Astrocyte (in vitro differentiated cells and primary cell): ENCODE measurements around the gene RBM47. TPM values are rescaled to one million over a fixed set of nuclear protein-coding genes. Genes with fewer than 3 reads are reported as not detected.

Source experiments
- DNase-seq: peaks from one replicate; pipeline ENCODE4 v3.0.0-alpha.2; 2010; ENCODE audit warnings: low read depth
- FAIRE-seq: peaks from 2 replicates; lab custom pipeline; 2011; peaks lifted over from hg19 to GRCh38; lab: Jason Lieb, UNC
- H2AFZ ChIP-seq: 2 replicates; pipeline ENCODE4 v1.6.0; 2012; ENCODE audit warnings: low read depth, low read length, inconsistent platforms
- H3K27ac ChIP-seq: 2 replicates; pipeline ENCODE4 v1.5.1; 2011; ENCODE audit warnings: low read depth, low read length, inconsistent platforms
- H3K27me3 ChIP-seq: 2 replicates; pipeline ENCODE4 v1.6.0; 2011; ENCODE audit warnings: low read length, inconsistent platforms; ENCODE audit not compliant: insufficient read depth
- H3K36me3 ChIP-seq: 2 replicates; pipeline ENCODE4 v1.5.1; 2011; ENCODE audit warnings: low read length, inconsistent platforms; ENCODE audit not compliant: insufficient read depth
- H3K4me1 ChIP-seq: 2 replicates; pipeline ENCODE4 v1.5.1; 2011; ENCODE audit warnings: low read length, inconsistent platforms; ENCODE audit not compliant: insufficient read depth
- H3K4me2 ChIP-seq: 2 replicates; pipeline ENCODE4 v1.6.0; 2012; ENCODE audit warnings: low read length, inconsistent platforms
- H3K4me3 ChIP-seq: 2 replicates; pipeline ENCODE4 v1.5.1; 2011; ENCODE audit warnings: low read depth, mild to moderate bottlenecking, low read length, inconsistent platforms; ENCODE audit not compliant: insufficient read depth
- H3K79me2 ChIP-seq: 2 replicates; pipeline ENCODE4 v1.6.0; 2012; ENCODE audit warnings: mild to moderate bottlenecking, low read length, inconsistent platforms; ENCODE audit not compliant: insufficient read depth
- H3K9ac ChIP-seq: 2 replicates; pipeline ENCODE4 v1.6.0; 2012; ENCODE audit warnings: mild to moderate bottlenecking, low read length, inconsistent platforms
- H3K9me3 ChIP-seq: 2 replicates; pipeline ENCODE4 v1.5.1; 2012; ENCODE audit warnings: low read depth, mild to moderate bottlenecking, low read length, inconsistent platforms; ENCODE audit not compliant: insufficient read depth
- H4K20me1 ChIP-seq: 2 replicates; pipeline ENCODE4 v1.6.0; 2012; ENCODE audit warnings: low read length, inconsistent platforms; ENCODE audit not compliant: insufficient read depth
- H3K27ac Mint-ChIP-seq: one replicate; pipeline ENCODE4 v1.8.0; 2021; ENCODE audit warnings: mild to moderate bottlenecking, mixed read lengths; ENCODE audit not compliant: unreplicated experiment
- H3K27me3 Mint-ChIP-seq: one replicate; pipeline ENCODE4 v1.8.0; 2021; ENCODE audit warnings: low read depth, mixed read lengths; ENCODE audit not compliant: unreplicated experiment
- H3K36me3 Mint-ChIP-seq: one replicate; pipeline ENCODE4 v1.8.0; 2021; ENCODE audit warnings: low read depth, mixed read lengths; ENCODE audit not compliant: unreplicated experiment
- H3K4me1 Mint-ChIP-seq: one replicate; pipeline ENCODE4 v1.8.0; 2021; ENCODE audit warnings: low read depth, mixed read lengths; ENCODE audit not compliant: unreplicated experiment
- H3K4me3 Mint-ChIP-seq: one replicate; pipeline ENCODE4 v1.8.0; 2021; ENCODE audit warnings: mild to moderate bottlenecking, moderate library complexity, mixed read lengths; ENCODE audit not compliant: unreplicated experiment
- H3K9me3 Mint-ChIP-seq: one replicate; pipeline ENCODE4 v1.8.0; 2021; ENCODE audit warnings: mild to moderate bottlenecking, mixed read lengths; ENCODE audit not compliant: unreplicated experiment
- CTCF ChIP-seq: IDR thresholded peaks from 2 replicates; pipeline ENCODE4 v1.5.1; 2011; ENCODE audit warnings: low read depth, mild to moderate bottlenecking, inconsistent platforms, low read length, moderate library complexity; ENCODE audit not compliant: insufficient read depth
- EZH2 ChIP-seq: IDR thresholded peaks from 2 replicates; pipeline ENCODE4 v1.6.1; 2012; ENCODE audit warnings: mild to moderate bottlenecking, low read length, inconsistent platforms; ENCODE audit not compliant: insufficient read depth
- total RNA-seq: library from RNA; stranded (reverse); gene quantifications from 2 replicates; pipeline ENCODE4 v1.2.1, GENCODE V29; 2021

RBM47 gene
- total RNA-seq, 1 donor from 2014 or later = 2.9 TPM

DNA sequence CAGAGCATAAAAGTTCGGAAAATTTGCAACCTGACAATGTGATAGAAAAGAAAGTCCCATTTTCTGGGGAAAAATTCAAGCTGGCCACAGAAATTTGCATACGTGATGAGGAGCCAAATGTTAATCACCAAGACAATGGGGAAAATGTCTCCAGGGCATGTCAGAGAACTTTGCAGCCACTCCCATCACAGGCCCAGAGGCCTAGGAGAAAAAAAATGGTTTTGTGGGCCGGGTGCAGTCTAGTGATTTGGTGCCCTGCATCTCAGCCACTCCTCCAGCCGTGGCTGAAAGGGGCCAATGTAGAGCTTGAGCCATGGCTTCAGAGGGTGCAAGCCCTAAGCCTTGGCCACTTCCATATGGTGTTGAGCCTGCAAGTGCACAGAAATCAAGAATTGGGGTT is 223.3 kb downstream of the RBM47 start:
- no peak for FAIRE-seq
- Histone ChIP-seq H2AFZ (no peak overlapping the region), H3K9ac (no peak overlapping the region), H3K79me2 (no peaks in the 10 kb centered on the region), H4K20me1 (no peaks in the 10 kb centered on the region), H3K27me3 (no peaks in the 10 kb centered on the region), H3K9me3 (no peaks in the 10 kb centered on the region), H3K4me1 (no peaks in the 10 kb centered on the region), H3K27ac (no peak overlapping the region), H3K4me2 (no peak overlapping the region), H3K4me3 (no peak overlapping the region), H3K36me3 (no peaks in the 10 kb centered on the region)
- H3K36me3 Mint-ChIP-seq = no peaks in the 10 kb centered on the region
- H3K9me3 Mint-ChIP-seq = peaks cover 8% of the 10 kb centered on the region
- H3K27ac Mint-ChIP-seq = no peak overlapping the region
- no peak for DNase-seq
- no peaks in the 10 kb centered on the region for H3K27me3 Mint-ChIP-seq
- H3K4me3 Mint-ChIP-seq = no peak overlapping the region
- TF ChIP-seq EZH2 (no peak), CTCF (no peak)
- peaks cover 6% of the 10 kb centered on the region for H3K4me1 Mint-ChIP-seq

GRCh38 chr4:40405193-40405592 is 224.5 kb downstream of the RBM47 start:
- no peak overlapping the region for H3K27ac Mint-ChIP-seq
- no peak for FAIRE-seq
- TF ChIP-seq EZH2 (no peak), CTCF (no peak)

DNA sequence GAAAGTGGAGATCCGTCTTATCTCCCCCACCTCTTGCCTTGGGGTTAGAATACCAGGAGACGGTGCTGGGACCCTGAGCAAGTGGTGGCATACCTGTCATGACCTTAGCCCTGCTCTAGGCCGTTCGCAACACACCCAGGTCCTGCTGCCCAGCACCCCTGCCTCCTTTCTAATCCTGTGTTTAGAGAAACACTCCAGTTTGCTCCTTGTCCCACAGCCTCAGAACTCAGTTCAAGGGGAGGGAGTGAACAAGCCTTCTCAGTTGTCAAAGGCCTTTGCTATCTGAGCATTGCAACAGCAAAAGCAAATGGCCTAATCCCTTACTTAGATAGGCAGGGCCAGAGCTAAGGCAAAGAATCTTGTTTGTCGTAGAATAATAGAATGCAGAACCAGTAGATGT is 226.6 kb downstream of the RBM47 start:
- H3K4me1 ChIP-seq = no peaks in the 10 kb centered on the region
- Mint-ChIP-seq H3K36me3 (no peaks in the 10 kb centered on the region), H3K9me3 (peaks cover 8% of the 10 kb centered on the region), H3K4me3 (no peak overlapping the region), H3K27me3 (peaks cover 6% of the 10 kb centered on the region), H3K4me1 (peaks cover 6% of the 10 kb centered on the region), H3K27ac (no peak overlapping the region)
- no peaks in the 10 kb centered on the region for H3K36me3 ChIP-seq
- DNase-seq (no peak), FAIRE-seq (no peak)
- H3K9ac ChIP-seq = no peak overlapping the region
- TF ChIP-seq EZH2 = no peak
- TF ChIP-seq CTCF = no peak
- no peak overlapping the region for H3K4me2 ChIP-seq
- no peak overlapping the region for H3K27ac ChIP-seq
- no peaks in the 10 kb centered on the region for H3K27me3 ChIP-seq
- H3K79me2 ChIP-seq = no peaks in the 10 kb centered on the region
- H4K20me1 ChIP-seq = no peaks in the 10 kb centered on the region
- H3K4me3 ChIP-seq = no peak overlapping the region
- no peaks in the 10 kb centered on the region for H3K9me3 ChIP-seq
- no peak overlapping the region for H2AFZ ChIP-seq

More at GRCh38 chr4:40405193-40405592, 224.5 kb downstream of the RBM47 start:
- Histone ChIP-seq H3K4me2 (no peak overlapping the region), H2AFZ (no peak overlapping the region), H3K9me3 (no peaks in the 10 kb centered on the region), H3K4me3 (no peak overlapping the region), H4K20me1 (no peaks in the 10 kb centered on the region), H3K4me1 (no peaks in the 10 kb centered on the region), H3K79me2 (no peaks in the 10 kb centered on the region), H3K27me3 (no peaks in the 10 kb centered on the region), H3K36me3 (no peaks in the 10 kb centered on the region), H3K27ac (no peak overlapping the region), H3K9ac (no peak overlapping the region)
- H3K4me3 Mint-ChIP-seq = no peak overlapping the region
- H3K36me3 Mint-ChIP-seq = no peaks in the 10 kb centered on the region
- peaks cover 8% of the 10 kb centered on the region for H3K9me3 Mint-ChIP-seq
- no peak for DNase-seq
- H3K27me3 Mint-ChIP-seq = no peaks in the 10 kb centered on the region
- H3K4me1 Mint-ChIP-seq = peaks cover 6% of the 10 kb centered on the region
